OCI-M2 (cell line): ENCODE measurements around the gene CRBN.

Source experiments
- DNase-seq: peaks from one replicate; lab custom pipeline; 2025; ENCODE audit not compliant: unreplicated experiment; lab: John Stamatoyannopoulos, UW

The CRBN gene

GRCh38 chr3:3110749-3111361 lies 68.6 kb downstream of the CRBN start:
- no peak for DNase-seq

- DNase-seq: no peak
These were observed 69.2 kb downstream of the CRBN start, which contains the start of gene IL5RA for GRCh38 chr3:3110299-3110630. Gene IL5RA, minus strand, starts transcription at chr3:3110374. Its CDS starts 5,390 bp downstream, at chr3:3104984.

GRCh38 chr3:3109407-3110298 lies 69.8 kb downstream of the CRBN start:
- no peak for DNase-seq

- no peak for DNase-seq
These were observed 71.6 kb downstream of the CRBN start for GRCh38 chr3:3107858-3108257.

GRCh38 chr3:3107181-3107580 lies 72.3 kb downstream of the CRBN start:
- no peak for DNase-seq

- no peak for DNase-seq
These were observed 73.7 kb downstream of the CRBN start for GRCh38 chr3:3105815-3106214.

GRCh38 chr3:3105246-3105645 lies 74.2 kb downstream of the CRBN start:
- no peak for DNase-seq

GRCh38 chr3:3102751-3103150 lies 76.7 kb downstream of the CRBN start:
- no peak for DNase-seq

GRCh38 chr3:3101660-3102458 lies 77.6 kb downstream of the CRBN start:
- no peak for DNase-seq
